NOMO-1 treated with dmso at 0.1 percent for 144 hours (cell line): Measurements from ENCODE around the gene TMEM14C.

Experiments used
- DNase-seq: peaks from one replicate; lab custom pipeline; 2025; ENCODE audit not compliant: unreplicated experiment; lab: John Stamatoyannopoulos, UW

The TMEM14C gene

DNA sequence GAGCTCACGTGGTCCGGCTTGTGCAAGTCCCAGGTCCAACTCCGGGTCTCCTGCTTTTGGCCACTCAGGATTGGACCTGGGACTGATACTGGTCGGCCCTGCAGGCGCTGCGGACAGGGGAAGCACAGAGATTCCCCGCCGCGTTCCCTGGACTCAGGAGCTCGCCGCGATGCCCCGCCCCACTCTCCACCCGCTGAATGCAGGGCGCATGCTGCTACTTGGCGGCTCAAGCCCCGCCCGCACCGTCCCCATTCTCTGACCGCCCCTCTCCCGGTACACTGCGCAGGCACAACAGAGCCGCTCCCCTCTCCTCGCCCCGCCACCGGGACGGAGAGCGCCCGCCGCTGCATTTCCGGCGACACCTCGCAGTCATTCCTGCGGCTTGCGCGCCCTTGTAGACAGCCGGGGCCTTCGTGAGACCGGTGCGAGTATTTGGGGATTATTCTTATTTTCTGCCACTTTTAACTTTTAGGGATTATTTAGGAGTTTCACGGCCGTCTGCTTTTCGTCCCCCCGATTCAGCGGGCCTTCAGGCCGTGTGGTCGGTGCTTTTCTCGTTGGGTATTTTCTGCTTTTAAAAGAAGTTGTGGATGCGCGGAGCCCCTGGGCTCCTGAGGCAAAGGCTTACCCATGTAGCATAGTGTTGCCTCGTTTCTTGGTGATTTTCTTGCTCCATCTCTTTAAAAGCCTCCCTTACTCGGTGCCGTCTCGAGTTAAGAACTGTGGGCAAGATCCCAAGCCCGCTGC is at the start of gene TMEM14C:
TSS of gene TMEM14C (plus strand) at position 251 of the 747 bp plus-strand sequence. CDS start 1,544 bp downstream, outside the sequence.
- peak; percentile 94 for DNase-seq

DNA sequence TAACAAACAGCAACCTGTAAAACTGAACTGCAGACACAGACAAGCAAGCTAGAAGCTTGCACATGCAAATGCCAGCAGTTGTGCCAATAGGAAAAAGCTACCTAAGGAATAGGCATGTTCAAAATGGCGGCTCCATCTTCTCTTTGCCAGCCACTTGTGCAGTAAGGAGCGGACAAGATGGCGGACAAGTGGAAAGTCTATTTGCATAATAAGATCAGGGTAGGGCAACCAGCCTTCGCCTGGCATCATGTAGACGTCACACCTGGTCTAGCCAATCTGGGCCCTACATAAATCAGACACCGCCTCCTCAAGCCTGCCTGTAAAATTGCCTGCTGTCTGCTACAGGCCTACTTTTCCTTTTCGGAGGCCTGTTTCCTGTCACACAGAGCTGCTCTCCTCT is 46.5 kb upstream of the TMEM14C start:
- no peak for DNase-seq

DNA sequence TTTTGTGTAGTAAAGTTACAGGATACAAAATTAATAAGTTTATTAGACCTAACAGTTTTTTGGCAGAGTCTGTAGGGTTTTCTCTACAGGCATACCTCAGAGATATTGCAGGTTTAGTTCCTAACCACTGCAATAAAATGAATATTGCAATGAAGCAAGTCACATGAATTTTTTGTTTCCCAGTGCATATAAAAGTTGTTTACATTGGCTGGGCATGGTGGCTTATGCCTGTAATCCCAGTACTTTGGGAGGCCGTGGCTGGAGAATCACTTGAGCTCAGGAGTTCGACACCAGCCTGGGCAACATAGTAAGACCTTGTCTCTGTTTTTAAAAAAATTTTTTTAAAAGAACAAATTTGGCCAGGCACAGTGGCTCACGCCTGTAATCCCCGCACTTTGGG is 44.4 kb upstream of the TMEM14C start:
- no peak for DNase-seq

DNA sequence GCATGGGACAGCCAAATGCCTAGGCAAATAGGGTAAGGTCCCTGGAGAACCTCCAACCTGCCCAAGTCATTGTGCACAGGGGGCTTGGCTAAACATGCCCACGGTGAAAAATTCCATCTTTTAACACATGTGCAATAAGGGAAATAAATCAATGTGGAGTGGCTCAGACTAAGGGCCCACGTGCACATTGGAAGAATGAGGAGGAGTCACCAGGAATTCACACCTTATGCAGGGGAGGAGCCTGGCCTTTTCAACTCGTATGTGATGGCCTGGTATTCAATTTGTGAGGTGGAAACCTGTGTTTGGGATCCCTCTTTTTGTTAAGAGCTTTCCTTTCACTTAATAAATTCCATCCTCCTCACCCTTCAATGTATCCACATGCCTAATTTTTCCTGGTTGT is 41.1 kb upstream of the TMEM14C start:
- DNase-seq = no peak

DNA sequence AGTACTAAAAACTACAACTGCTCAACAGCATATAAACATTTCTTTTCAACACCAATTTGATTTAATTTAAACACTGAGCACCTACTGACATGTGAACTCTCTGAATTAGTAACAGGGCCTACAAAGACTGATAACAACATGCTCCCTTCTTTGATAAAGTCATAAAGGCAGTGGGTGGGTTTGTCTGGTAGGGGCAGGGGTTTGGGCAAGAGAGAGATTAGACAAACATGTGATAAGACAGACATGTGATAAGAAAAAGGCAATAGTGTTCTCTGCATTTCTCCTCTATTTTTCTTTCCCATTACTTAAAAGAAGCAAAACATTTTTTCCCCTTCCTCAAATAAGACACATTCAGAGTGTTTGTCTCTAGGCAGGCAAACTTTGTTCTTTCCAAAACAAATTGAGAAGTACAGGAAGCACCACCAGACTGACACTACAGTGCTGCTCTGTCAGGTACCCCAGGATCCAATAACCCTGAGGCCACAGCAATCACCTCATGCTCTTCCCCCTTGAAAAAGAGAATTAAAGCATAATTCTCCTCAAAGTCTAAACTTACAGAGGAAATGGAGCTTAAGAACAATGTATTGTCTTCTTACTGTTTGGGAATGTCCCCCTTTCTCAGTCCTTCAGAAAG is 40.4 kb upstream of the TMEM14C start:
- DNase-seq = no peak

- DNase-seq = no peak
Observed at GRCh38 chr6:10684618-10685017, 38.3 kb upstream of the TMEM14C start.

- DNase-seq = no peak
Observed at GRCh38 chr6:10685092-10685915, 37.6 kb upstream of the TMEM14C start.

DNA sequence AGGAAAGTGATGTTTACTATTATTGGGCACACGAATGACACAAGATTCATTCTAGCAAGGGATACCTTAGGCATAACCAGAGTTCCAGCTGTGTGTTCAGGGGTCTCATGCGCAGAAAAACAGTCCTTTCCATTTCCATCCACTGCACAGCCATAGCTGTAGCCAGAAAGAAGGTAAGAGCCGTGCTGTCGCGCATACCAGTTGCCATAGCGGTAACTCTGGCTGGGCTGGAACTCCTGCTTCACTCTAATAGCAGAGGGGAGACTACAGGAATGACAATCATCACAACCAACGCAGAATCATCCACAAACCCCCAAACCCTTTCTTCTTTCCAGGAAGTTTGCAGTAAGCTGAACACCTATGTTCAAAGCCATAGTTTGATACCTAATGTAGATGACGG is 36.0 kb upstream of the TMEM14C start:
- DNase-seq = no peak

DNA sequence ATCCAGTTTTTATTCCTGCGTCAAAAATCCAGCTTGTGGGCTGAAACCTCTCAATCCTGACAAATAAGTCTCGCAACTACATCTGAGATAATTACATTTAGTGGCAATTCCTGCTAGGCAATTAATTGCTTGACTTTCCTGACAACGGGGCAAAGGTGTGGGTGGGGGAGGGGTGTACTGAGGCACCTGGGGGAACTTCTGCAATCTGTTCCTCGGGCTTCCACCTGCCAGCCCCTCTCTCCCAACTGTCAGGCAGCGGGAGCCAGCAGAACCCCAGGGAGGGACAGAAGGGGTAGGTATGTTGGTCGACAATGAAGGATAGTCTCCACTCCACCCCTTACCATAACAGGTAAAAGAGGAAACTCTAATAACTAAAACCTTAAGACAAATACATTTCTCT is 35.3 kb upstream of the TMEM14C start:
- no peak for DNase-seq

GRCh38 chr6:10690651-10691445 is 32.0 kb upstream of the TMEM14C start:
- DNase-seq = no peak

DNA sequence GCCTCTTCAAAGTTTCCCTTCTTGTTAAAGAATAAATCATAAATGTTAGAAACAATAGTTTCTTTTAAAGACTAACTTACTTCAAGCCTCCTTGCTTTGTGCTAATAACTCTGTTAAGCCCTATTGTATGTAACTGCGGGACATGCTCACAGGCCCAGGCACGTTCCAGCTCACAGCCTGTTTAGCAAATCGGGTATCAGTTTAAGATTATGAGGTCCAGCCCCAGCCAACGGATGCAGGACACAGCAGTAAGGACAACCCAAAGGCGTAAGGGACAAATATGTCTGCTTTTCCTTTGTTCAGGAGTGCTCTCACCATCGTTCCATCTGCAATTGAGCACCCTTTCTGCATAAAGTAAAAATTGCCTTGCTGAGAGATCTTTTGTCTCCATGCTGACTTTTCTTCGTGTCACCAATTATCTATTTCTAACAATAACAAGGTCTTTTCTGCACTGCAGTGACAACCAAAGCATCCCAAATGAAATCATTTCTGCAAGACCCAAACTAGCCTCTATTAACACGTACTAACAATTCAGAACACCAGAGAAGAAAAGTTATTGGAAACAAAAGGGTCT is 29.8 kb upstream of the TMEM14C start:
- DNase-seq = no peak

GRCh38 chr6:10694302-10695085 is 28.4 kb upstream of the TMEM14C start, which contains the start of the genes C6orf52 and PAK1IP1:
Gene C6orf52, minus strand, starts transcription at chr6:10694616. Its CDS starts 7,066 bp downstream, at chr6:10687550.
Gene PAK1IP1, plus strand, starts transcription at chr6:10694972. Its CDS starts 14 bp downstream, at chr6:10694986.
- DNase-seq = peak; percentile 95

GRCh38 chr6:10695086-10695657 is 27.7 kb upstream of the TMEM14C start:
- no peak for DNase-seq

DNA sequence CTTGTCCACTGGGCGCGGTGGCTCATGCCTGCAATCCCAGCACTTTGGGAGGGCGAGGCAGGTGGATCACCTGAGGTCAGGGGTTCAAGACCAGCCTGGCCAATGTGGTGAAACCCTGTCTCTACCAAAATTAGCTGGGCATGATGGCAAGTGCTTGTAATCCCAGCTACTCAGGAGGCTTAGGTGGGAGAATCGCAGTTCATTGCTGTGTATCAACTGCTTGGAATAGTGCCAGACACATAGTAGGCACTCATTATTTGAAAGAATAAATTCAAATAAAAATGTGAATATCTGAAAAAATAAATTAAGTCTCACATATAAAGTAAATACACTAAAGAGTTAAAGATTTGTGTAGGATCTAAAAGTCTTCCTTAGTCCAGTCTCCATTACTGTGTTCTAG is 26.2 kb upstream of the TMEM14C start:
- DNase-seq = no peak

- no peak for DNase-seq
Observed at GRCh38 chr6:10713962-10714361, 8.9 kb upstream of the TMEM14C start.

- DNase-seq = no peak
Observed at GRCh38 chr6:10719296-10719963, 3.4 kb upstream of the TMEM14C start.

GRCh38 chr6:10719964-10720264 is 3.0 kb upstream of the TMEM14C start:
- no peak for DNase-seq

DNA sequence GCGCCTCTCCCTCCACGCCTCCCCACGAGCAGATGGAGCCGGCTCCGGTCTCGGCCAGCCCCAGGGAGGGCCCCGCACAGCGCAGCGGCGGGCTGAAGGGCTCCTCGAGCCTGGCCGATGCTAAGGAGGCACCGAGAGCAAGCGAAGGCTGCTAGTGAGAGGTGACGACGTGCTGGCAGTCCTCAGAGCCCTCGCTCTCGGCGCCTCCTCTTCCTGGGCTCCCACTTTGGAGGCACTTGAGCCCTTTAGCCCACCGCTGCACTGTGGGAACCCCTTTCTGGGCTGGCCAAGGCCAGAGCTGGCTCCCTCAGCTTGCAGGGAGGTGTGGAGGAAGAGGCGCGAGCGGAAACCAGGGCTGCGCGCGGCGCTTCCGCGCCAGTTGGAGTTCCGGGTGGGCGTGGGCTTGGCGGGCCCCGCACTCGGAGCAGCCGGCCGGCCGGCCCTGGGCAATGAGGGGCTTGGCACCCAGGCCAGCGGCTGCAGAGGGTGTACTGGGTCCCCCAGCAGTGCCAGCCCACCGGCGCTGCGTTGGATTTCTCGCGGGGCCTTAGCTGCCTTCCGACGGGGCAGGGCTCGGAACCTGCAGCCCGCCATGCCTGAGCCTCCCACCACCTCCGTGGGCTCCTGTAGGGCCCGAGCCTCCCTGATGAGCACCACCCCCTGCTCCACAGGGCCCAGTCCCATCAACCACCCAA is 2.5 kb upstream of the TMEM14C start:
- no peak for DNase-seq
